ENCODE data around the gene TAF1D.

DNA sequence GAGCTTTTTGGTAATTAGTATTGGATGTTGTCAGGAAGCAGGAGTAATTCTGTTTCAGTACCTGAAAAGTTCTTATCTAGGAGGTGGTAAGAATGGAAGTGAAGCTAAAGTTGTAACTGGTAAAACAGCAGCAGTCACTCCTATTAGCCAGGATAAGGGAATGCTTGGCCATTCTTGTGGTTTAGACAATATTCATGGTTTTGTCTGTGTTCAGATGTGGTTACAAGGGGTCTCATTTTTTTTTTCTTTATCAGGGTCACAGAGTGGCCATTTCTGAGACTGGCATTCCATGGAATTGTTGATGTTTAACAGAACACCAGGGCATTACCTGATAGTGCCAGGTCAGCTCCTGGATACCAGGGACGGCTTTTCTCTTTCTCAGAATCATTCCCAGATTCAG, 23.8 kb downstream of the TAF1D start:
- TF ChIP-seq ZBTB33 (IDR thresholded peaks at IDR 0.05) (no peak), RELA (IDR thresholded peaks at IDR 0.05; ENCODE audit: borderline replicate concordance, partially characterized antibody) (no peak), RAD21 (IDR thresholded peaks at IDR 0.05; ENCODE audit: insufficient read depth, low read depth, low read length) (no peak), MTA3 (IDR thresholded peaks at IDR 0.05; ENCODE audit: borderline replicate concordance, low read length) (no peak), ATF2 (IDR thresholded peaks at IDR 0.05; ENCODE audit: low read length) (no peak)
- TF ChIP-seq, protein P1, sequence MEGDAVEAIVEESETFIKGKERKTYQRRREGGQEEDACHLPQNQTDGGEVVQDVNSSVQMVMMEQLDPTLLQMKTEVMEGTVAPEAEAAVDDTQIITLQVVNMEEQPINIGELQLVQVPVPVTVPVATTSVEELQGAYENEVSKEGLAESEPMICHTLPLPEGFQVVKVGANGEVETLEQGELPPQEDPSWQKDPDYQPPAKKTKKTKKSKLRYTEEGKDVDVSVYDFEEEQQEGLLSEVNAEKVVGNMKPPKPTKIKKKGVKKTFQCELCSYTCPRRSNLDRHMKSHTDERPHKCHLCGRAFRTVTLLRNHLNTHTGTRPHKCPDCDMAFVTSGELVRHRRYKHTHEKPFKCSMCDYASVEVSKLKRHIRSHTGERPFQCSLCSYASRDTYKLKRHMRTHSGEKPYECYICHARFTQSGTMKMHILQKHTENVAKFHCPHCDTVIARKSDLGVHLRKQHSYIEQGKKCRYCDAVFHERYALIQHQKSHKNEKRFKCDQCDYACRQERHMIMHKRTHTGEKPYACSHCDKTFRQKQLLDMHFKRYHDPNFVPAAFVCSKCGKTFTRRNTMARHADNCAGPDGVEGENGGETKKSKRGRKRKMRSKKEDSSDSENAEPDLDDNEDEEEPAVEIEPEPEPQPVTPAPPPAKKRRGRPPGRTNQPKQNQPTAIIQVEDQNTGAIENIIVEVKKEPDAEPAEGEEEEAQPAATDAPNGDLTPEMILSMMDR (IDR thresholded peaks at IDR 0.05 in 2 of 3, conservative IDR thresholded peaks at IDR 0.05 in 1 of 3; ENCODE audit: control insufficient read depth in 2 of 3, extremely low read depth in 1 of 3, insufficient read depth in 1 of 3, low read depth in 3 of 3, low read length in 3 of 3): no peak

All from GM12878 (cell line).